Spleen (tissue), 7 donors: ENCODE data around the gene OXNAD1.

Source experiments
- CTCF ChIP-seq, 11 experiments: fragments of 200-600 bp in 7 of 11; fragments of 450-650 bp in 4 of 11; sonication (generic) in 4 of 11; IDR thresholded peaks in 8 of 11; conservative IDR thresholded peaks in 3 of 11; 1 replicate in 7 of 11; 2 replicates in 4 of 11; pipeline versions ENCODE4 v1.4.0 to v1.8.0; 2016 to 2021; ENCODE audit warnings: antibody characterized with exemption in 11 of 11, inconsistent platforms in 4 of 11, mild to moderate bottlenecking in 1 of 11
- POLR2A ChIP-seq, 3 donors: fragments of 450-650 bp; IDR thresholded peaks; one replicate each; pipeline ENCODE4 v1.5.1; 2017; ENCODE audit warnings: antibody characterized with exemption in 3 of 3, mild to moderate bottlenecking in 1 of 3
- donor health status: DM: no; HTN: no; CAD: no; lungs with moderate emphysema.
- donor health status: DM: no; HTN: no; CAD: no.
- donor health status: DM: no; HTN: no; CAD: no.

DNA sequence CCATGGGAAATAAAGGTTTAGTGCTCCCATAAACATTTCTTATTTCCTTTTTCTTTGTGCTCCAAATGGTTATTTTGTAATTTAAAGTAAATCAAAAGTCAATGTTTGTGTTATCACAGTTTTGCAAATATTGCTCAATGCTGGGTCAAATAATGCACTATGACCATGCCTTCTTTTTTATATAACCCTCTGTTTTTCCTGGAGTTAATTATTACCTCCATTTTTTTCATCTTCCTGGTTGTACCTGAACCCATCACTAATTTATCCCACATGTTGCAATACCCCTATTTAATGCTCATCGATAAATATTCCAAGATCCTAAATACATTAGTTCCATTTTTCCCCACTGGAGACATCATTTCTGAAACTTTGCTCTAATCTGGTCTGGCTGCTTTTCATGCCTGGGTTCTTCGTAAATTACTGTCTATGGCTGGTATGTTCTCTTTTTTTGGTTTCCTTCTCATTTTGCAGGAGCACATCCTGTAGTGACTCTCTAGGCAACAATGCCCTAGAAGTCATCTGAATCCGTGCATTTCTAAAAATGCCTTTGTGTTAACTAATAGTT lies 66.4 kb downstream of the OXNAD1 start:
- no peak for TF ChIP-seq CTCF (IDR thresholded peaks at IDR 0.05 in 8 of 11, conservative IDR thresholded peaks at IDR 0.05 in 3 of 11)
- TF ChIP-seq POLR2A (IDR thresholded peaks at IDR 0.05), result no peak
